ENCODE data around the gene ARHGEF35.
"Not testable (repeated sequence)": the region's sequence is repeated elsewhere in the genome, so short reads cannot be mapped to it uniquely, and the experiment has no call there.

GRCh38 chr7:144217200-144217599 lies 21.6 kb upstream of the ARHGEF35 start:
- TF ChIP-seq, protein P1, sequence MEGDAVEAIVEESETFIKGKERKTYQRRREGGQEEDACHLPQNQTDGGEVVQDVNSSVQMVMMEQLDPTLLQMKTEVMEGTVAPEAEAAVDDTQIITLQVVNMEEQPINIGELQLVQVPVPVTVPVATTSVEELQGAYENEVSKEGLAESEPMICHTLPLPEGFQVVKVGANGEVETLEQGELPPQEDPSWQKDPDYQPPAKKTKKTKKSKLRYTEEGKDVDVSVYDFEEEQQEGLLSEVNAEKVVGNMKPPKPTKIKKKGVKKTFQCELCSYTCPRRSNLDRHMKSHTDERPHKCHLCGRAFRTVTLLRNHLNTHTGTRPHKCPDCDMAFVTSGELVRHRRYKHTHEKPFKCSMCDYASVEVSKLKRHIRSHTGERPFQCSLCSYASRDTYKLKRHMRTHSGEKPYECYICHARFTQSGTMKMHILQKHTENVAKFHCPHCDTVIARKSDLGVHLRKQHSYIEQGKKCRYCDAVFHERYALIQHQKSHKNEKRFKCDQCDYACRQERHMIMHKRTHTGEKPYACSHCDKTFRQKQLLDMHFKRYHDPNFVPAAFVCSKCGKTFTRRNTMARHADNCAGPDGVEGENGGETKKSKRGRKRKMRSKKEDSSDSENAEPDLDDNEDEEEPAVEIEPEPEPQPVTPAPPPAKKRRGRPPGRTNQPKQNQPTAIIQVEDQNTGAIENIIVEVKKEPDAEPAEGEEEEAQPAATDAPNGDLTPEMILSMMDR (conservative IDR thresholded peaks at IDR 0.05 in 1 of 2, IDR thresholded peaks at IDR 0.05 in 1 of 2; ENCODE audit: extremely low read depth in 1 of 2, insufficient read depth in 1 of 2, low read depth in 1 of 2, low read length in 2 of 2): not testable (repeated sequence)
- not testable (repeated sequence) for TF ChIP-seq EZH2 (IDR thresholded peaks at IDR 0.05; ENCODE audit: borderline replicate concordance, low read length)

All from mammary epithelial cell (primary cell).